Testis (tissue), 2 donors: ENCODE data around the gene POLN.

ENCODE experiments used
- POLR2A ChIP-seq: fragments of 450-650 bp; IDR thresholded peaks from one replicate; pipeline ENCODE4 v1.6.1; 2017; ENCODE audit warnings: antibody characterized with exemption, mild to moderate bottlenecking, moderate library complexity
- TF ChIP-seq, protein P1 (sequence below), 3 experiments: fragments of 450-650 bp in 2 of 3; fragments of 200-600 bp in 1 of 3; sonication (generic) in 1 of 3; IDR thresholded peaks; one replicate each; pipeline ENCODE4 v1.5.1; 2016 to 2019; ENCODE audit warnings: antibody characterized with exemption in 3 of 3, mild to moderate bottlenecking in 2 of 3, moderate library complexity in 1 of 3

- TF ChIP-seq, protein P1, sequence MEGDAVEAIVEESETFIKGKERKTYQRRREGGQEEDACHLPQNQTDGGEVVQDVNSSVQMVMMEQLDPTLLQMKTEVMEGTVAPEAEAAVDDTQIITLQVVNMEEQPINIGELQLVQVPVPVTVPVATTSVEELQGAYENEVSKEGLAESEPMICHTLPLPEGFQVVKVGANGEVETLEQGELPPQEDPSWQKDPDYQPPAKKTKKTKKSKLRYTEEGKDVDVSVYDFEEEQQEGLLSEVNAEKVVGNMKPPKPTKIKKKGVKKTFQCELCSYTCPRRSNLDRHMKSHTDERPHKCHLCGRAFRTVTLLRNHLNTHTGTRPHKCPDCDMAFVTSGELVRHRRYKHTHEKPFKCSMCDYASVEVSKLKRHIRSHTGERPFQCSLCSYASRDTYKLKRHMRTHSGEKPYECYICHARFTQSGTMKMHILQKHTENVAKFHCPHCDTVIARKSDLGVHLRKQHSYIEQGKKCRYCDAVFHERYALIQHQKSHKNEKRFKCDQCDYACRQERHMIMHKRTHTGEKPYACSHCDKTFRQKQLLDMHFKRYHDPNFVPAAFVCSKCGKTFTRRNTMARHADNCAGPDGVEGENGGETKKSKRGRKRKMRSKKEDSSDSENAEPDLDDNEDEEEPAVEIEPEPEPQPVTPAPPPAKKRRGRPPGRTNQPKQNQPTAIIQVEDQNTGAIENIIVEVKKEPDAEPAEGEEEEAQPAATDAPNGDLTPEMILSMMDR (IDR thresholded peaks at IDR 0.05): no peak
- no peak for TF ChIP-seq POLR2A
These were observed 152.7 kb downstream of the POLN start for GRCh38 chr4:2089222-2089621.
